Measurements from ENCODE around the gene HAGHL.
"Not testable (repeated sequence)": the region's sequence is repeated elsewhere in the genome, so short reads cannot be mapped to it uniquely, and the experiment has no call there.

Gene HAGHL

GRCh38 chr16:711548-712320 is 15.2 kb upstream of the HAGHL start:
- no peaks in the 10 kb centered on the region for H3K9me3 Mint-ChIP-seq
- H3K4me3 Mint-ChIP-seq = no peak overlapping the region
- no peak overlapping the region for H3K27ac Mint-ChIP-seq
- H3K27me3 Mint-ChIP-seq = peaks cover 16% of the 10 kb centered on the region
- H3K36me3 Mint-ChIP-seq = no peaks in the 10 kb centered on the region
- peaks cover 4% of the 10 kb centered on the region for H3K4me1 Mint-ChIP-seq

GRCh38 chr16:712740-713250 is 14.1 kb upstream of the HAGHL start:
- H3K4me3 Mint-ChIP-seq, H3K4me1 Mint-ChIP-seq, H3K9me3 Mint-ChIP-seq, H3K27ac Mint-ChIP-seq, H3K36me3 Mint-ChIP-seq: not testable (repeated sequence)
- H3K27me3 Mint-ChIP-seq = peaks cover 15% of the 10 kb centered on the region

DNA sequence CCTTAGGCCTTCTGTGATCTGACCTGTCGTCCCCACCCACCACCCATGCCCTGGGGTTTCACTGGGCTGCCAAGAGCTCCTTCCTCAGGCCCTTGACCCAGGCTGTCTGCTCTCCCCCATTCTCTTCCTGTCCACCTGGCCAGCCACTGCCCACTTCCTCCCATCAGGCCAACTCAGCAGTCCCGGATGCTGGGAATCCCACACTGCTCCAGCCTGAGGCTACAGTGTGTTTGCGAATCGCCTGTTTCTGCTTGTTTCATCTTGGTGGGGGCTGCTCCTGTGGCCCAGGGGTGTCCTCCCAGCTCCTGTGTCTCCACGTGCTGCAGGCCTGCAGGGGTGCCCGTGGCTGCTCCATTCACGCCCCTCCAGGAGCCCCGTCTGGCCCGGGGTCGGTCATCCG is 12.8 kb upstream of the HAGHL start:
- peaks cover 5% of the 10 kb centered on the region for H3K4me1 Mint-ChIP-seq
- no peaks in the 10 kb centered on the region for H3K36me3 Mint-ChIP-seq
- no peak overlapping the region for H3K27ac Mint-ChIP-seq
- H3K4me3 Mint-ChIP-seq = no peak overlapping the region
- H3K27me3 Mint-ChIP-seq = peaks cover 8% of the 10 kb centered on the region
- H3K9me3 Mint-ChIP-seq = no peaks in the 10 kb centered on the region

DNA sequence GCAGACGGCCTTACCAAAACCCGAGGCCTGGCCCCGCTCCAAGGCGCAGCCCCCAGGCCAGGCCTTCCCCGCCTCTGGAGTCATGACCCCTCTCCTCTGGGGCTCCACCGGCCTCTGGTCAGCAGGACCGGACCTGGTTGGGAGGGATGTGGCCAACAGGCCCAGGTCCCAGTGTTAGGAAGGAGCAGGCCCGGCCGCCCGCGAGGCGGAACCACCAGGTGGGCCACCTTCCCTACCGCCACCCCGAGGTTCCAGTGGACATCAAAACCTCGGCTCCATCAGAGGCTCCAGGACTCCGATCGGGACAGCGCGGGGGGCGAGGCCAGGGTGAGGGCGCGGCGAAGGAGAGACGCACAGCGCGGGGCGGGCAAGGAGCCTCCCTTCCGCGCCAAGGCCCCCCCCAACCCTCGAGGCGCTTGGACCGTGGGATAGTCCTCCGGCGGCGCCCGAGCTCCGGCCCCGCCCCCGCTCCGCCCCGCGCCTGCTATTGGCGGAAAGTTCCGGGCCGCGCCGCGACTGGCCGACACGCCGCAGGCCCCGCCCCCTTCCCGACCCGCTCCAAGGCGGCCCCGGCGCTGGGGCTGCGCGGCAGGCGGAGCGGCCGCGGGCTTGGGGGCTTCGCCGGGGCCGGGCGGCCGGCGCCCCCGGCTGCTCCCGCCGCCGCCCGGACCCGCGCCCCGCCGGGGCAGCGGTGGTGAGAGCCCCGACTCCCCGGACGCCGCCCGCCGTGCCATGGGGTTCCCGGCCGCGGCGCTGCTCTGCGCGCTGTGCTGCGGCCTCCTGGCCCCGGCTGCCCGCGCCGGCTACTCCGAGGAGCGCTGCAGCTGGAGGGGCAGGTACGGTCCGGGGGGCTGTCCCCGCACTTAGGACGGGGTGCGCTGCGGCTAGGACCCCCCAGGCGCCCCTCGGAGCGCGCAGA is 12.1 kb upstream of the HAGHL start, which contains the start of gene METRN:
TSS of gene METRN (plus strand) at position 561 of the 919 bp plus-strand sequence. CDS start at position 733, 172 bp downstream.
- Mint-ChIP-seq H3K27ac (no peak within 1 kb of the TSS), H3K27me3 (peaks cover 6% of the 10 kb centered on the region), H3K4me1 (peaks cover 9% of the 10 kb centered on the region), H3K36me3 (no peaks in the 10 kb centered on the region), H3K4me3 (peak within 1 kb of the TSS; percentile 66), H3K9me3 (no peaks in the 10 kb centered on the region)

GRCh38 chr16:715477-716199 is 11.3 kb upstream of the HAGHL start:
- Mint-ChIP-seq H3K27ac (no peak overlapping the region), H3K36me3 (no peaks in the 10 kb centered on the region), H3K4me1 (peaks cover 15% of the 10 kb centered on the region), H3K9me3 (no peaks in the 10 kb centered on the region), H3K27me3 (peaks cover 4% of the 10 kb centered on the region), H3K4me3 (peak overlapping the region; percentile 66)

GRCh38 chr16:716200-716568 is 10.7 kb upstream of the HAGHL start:
- Mint-ChIP-seq H3K27me3 (peaks cover 3% of the 10 kb centered on the region), H3K27ac (no peak overlapping the region), H3K4me3 (peak overlapping the region; percentile 66), H3K36me3 (no peaks in the 10 kb centered on the region), H3K4me1 (peaks cover 15% of the 10 kb centered on the region), H3K9me3 (no peaks in the 10 kb centered on the region)

- Mint-ChIP-seq H3K9me3 (no peaks in the 10 kb centered on the region), H3K36me3 (no peaks in the 10 kb centered on the region), H3K4me3 (no peak overlapping the region), H3K4me1 (peaks cover 15% of the 10 kb centered on the region), H3K27ac (no peak overlapping the region), H3K27me3 (peaks cover 2% of the 10 kb centered on the region)
Measured at GRCh38 chr16:716768-717325, 10.1 kb upstream of the HAGHL start.

DNA sequence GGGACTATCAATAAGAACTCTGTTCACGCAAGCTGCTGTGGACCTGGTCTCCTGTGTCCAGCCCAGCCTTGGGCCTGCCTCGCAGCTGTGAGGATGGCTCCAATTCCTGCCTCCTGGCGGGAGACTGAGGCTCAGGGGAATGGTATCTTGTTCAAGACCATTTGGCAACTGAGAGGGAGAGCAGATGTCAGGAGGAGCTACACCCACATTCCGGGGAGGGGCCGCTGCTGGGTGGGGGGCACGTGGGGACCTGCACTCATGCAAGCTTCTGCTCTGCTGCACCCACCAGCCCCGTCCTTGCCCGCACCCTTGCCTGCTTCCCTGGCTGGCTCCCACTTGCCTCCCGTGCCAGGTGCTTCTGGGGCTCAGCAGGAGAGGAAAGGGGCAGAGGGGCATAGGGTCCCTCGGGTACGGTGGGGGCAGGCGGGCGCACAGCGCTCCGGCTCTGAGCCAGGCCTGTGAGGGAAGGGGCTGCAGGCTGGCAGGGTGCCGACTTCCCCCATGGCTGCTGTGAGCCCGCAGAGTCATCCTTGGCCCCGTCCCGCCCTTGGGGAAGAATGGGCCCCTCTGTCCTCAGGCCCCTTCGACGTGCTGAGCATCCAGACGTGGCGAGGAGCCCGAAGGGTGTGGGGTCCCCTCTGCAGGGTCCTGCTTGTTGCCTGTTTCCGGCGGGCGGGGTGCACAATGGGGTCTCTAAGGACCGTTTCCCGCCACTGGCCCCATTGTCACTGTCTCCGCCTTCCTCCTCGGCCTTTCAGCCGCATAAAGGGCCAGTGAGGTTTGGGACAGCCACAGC is 9.3 kb upstream of the HAGHL start:
- no peaks in the 10 kb centered on the region for H3K36me3 Mint-ChIP-seq
- peaks cover 2% of the 10 kb centered on the region for H3K27me3 Mint-ChIP-seq
- H3K4me3 Mint-ChIP-seq = no peak overlapping the region
- H3K4me1 Mint-ChIP-seq = peaks cover 15% of the 10 kb centered on the region
- H3K27ac Mint-ChIP-seq = no peak overlapping the region
- no peaks in the 10 kb centered on the region for H3K9me3 Mint-ChIP-seq

DNA sequence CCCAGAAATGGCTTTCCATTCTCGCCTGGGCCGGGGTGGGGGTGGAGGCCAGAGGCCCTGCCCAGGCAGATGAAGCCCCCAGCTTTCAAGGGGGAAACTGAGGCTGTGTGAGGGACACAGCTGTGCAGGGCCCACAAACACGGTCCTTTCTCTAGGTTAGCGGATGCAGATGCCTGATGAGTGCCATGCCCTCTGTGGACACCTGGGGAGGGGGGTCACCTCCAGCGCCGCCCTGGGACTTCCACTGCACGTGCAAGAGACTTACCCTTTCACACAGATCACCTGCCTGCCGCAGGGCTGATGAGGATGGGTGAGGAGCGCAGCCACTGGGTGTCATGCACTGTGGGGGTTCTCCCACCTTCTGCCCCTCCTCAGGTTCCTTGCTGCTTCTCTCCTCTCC is 8.5 kb upstream of the HAGHL start:
- H3K9me3 Mint-ChIP-seq = no peaks in the 10 kb centered on the region
- H3K4me3 Mint-ChIP-seq = no peak overlapping the region
- no peak overlapping the region for H3K27ac Mint-ChIP-seq
- H3K27me3 Mint-ChIP-seq = peaks cover 2% of the 10 kb centered on the region
- H3K36me3 Mint-ChIP-seq = no peaks in the 10 kb centered on the region
- peaks cover 15% of the 10 kb centered on the region for H3K4me1 Mint-ChIP-seq

- Mint-ChIP-seq H3K27me3 (peaks cover 2% of the 10 kb centered on the region), H3K9me3 (no peaks in the 10 kb centered on the region), H3K27ac (no peak overlapping the region), H3K4me1 (peaks cover 15% of the 10 kb centered on the region), H3K4me3 (peak overlapping the region; percentile 52), H3K36me3 (no peaks in the 10 kb centered on the region)
Measured at GRCh38 chr16:718922-719321, 8.0 kb upstream of the HAGHL start.

DNA sequence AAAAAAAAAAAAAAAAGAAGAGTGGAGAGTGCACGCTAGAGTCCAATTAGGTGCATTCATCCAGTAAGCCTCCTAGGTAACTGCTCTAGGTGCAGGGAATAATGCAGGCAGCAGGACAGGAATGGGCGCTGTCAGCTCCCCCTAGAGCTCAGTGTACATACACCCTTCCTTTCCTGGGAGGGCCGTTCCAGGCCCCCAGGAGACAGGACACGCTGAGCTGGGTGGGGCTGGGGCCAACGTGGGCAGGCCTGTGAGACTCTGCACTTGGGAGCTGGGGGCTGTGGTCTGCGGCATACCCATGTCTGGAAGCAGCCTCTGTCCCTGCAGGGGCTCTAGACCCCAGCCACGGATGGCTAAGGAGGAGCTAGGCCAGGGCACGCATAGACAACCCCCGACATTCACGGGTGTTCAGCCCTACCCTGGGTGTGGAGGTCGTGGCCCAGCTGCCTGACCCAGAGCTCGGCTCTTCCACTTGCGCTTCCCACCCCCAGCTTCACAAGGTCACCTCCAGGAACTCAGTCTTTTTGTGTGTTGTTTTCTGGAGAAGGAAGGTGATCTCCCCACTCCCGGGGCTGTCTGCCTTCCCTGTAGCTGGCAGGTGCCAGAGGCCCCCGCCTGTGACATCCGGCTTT is 7.0 kb upstream of the HAGHL start:
- no peaks in the 10 kb centered on the region for H3K36me3 Mint-ChIP-seq
- H3K9me3 Mint-ChIP-seq = no peaks in the 10 kb centered on the region
- peaks cover 2% of the 10 kb centered on the region for H3K27me3 Mint-ChIP-seq
- H3K4me3 Mint-ChIP-seq = peak overlapping the region; percentile 82
- peak overlapping the region; percentile 23 for H3K27ac Mint-ChIP-seq
- H3K4me1 Mint-ChIP-seq = peaks cover 15% of the 10 kb centered on the region

DNA sequence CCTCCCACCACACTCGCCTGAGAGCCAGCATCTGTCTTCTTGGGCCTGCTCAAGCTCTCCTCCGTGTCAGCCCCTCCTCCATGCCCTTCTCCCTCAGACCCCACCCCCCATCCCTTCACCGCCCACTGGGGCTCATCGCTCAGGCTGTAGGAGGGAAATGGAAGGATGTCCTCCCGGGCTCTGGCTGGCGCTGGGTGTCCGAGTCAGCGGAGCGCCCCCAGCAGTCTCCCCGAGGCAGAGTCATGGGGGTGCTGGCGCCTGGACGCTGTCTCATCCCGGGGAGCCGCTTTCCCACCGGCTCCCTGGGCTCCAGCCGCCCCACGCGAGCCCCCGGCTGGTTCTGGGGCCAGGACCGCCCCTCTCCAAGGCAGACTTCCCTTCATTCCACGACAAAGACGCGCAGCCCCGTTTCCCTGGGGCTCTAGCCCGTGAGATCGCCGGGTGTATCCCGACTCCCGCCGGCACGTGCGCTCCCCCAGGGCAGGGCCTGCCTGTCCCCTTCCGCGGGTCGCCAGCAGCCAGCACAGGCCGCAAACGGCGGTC is 6.4 kb upstream of the HAGHL start:
- Mint-ChIP-seq H3K4me1 (peaks cover 15% of the 10 kb centered on the region), H3K36me3 (no peaks in the 10 kb centered on the region), H3K4me3 (peak overlapping the region; percentile 82), H3K27ac (peak overlapping the region; percentile 62), H3K27me3 (peaks cover 2% of the 10 kb centered on the region), H3K9me3 (no peaks in the 10 kb centered on the region)

DNA sequence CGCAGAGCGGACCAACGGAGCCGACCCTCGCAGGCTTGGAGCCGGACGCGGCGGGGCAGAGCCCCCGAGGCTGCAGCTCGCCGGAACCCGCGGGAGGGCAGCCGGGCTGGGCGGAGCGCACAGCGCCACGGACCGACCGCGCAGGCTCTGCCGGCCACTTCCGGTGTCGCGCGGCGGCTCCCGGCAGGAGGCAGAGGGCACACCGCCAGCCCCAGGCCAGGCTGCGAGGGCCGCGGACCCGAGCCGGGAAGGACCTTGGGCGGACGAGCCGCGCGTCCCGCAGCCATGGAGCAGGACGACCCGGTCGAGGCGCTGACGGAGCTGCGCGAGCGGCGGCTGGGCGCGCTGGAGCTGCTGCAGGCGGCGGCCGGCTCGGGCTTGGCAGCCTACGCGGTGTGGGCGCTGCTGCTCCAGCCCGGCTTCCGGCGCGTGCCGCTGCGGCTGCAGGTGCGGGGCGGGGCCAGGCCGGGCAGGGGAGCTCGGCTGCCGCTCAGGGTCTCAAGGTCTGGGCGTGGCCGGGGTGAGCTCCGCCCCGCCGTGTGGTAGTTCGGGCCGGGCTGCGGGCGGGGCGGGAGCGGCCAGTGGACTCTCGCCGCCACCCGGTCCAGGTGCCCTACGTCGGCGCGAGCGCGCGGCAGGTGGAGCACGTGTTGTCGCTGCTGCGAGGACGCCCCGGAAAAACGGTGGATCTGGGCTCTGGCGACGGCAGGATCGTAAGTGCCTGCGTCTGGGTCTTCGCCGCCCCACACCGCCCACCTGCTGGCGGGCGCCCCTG is 5.7 kb upstream of the HAGHL start, which contains the start of gene ANTKMT:
TSS of gene ANTKMT (plus strand) at position 157 of the 775 bp plus-strand sequence. CDS start at position 286, 129 bp downstream.
- peak within 1 kb of the TSS; percentile 82 for H3K4me3 Mint-ChIP-seq
- H3K27ac Mint-ChIP-seq = peak within 1 kb of the TSS; percentile 62
- no peaks in the 10 kb centered on the region for H3K36me3 Mint-ChIP-seq
- no peaks in the 10 kb centered on the region for H3K9me3 Mint-ChIP-seq
- H3K4me1 Mint-ChIP-seq = peaks cover 14% of the 10 kb centered on the region
- peaks cover 2% of the 10 kb centered on the region for H3K27me3 Mint-ChIP-seq

Data from activated naive CD4-positive, alpha-beta T cell treated with anti-CD3 and anti-CD28 coated beads, Interleukin-2, amount 50 U/mL, for 24 hours (primary cell).